Ovary (tissue), 3 donors: ENCODE results near the gene ARNT2.

Source experiments
- CTCF ChIP-seq, 3 donors: fragments of 450-650 bp in 2 of 3; fragments of 200-600 bp in 1 of 3; IDR thresholded peaks; one replicate each; pipeline versions ENCODE4 v1.5.1 to v1.8.0; 2016 to 2022; ENCODE audit warnings: antibody characterized with exemption in 3 of 3, mild to moderate bottlenecking in 1 of 3
- POLR2A ChIP-seq: fragments of 450-650 bp; IDR thresholded peaks from one replicate; pipeline ENCODE4 v1.6.1; 2017; ENCODE audit warnings: antibody characterized with exemption, mild to moderate bottlenecking, moderate library complexity
- donor health status: DM: no; HTN: no; CAD: no.

- TF ChIP-seq POLR2A (no peak), CTCF (IDR thresholded peaks at IDR 0.05) (no peak)
Measured at GRCh38 chr15:80501476-80501875, 97.3 kb downstream of the ARNT2 start.
